Panc1 (cell line): ENCODE measurements around the gene COX5A.

Experiments used
- CTCF ChIP-seq: fragments of 450-650 bp; IDR thresholded peaks from 2 replicates; pipeline ENCODE4 v1.5.1; 2017; ENCODE audit warnings: mild to moderate bottlenecking
- POLR2AphosphoS5 ChIP-seq: IDR thresholded peaks from 2 replicates; pipeline ENCODE4 v1.6.1; 2012; ENCODE audit warnings: mild to moderate bottlenecking, low read depth, low read length, moderate library complexity
- TCF7L2 ChIP-seq: IDR thresholded peaks from 2 replicates; pipeline ENCODE4 v1.6.1; 2011; ENCODE audit warnings: mild to moderate bottlenecking, low read depth, low read length, inconsistent platforms

- no peak for TF ChIP-seq CTCF
- no peak for TF ChIP-seq POLR2AphosphoS5
- TF ChIP-seq TCF7L2, result no peak
These were observed 64.0 kb downstream of the COX5A start for GRCh38 chr15:74873756-74874424.
